Measurements from ENCODE around the gene DNAH9.

DNAH9 gene

GRCh38 chr17:11991461-11991860 is 393.2 kb downstream of the DNAH9 start:
- no peak for DNase-seq

DNA sequence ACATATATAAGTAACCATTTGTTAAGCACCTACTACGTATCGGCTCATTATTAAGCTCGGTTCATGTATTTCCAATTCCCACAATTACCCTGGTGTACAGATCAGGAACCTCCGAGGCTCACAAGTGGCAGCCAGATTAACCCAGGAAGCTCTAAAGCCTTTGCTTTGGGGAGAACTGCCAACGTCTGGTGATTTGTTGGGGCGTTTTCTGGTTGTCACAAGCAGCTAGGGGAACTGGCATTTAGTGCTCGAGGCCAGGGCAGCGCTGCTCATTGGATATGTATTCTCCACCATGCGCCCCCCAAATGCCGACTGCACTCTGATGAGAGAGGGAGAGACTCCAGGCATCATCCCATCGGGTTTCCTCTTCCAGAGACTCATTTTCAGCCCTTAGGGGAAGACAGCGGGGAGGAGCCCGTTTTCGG is 398.5 kb downstream of the DNAH9 start:
- no peak for DNase-seq

DNA sequence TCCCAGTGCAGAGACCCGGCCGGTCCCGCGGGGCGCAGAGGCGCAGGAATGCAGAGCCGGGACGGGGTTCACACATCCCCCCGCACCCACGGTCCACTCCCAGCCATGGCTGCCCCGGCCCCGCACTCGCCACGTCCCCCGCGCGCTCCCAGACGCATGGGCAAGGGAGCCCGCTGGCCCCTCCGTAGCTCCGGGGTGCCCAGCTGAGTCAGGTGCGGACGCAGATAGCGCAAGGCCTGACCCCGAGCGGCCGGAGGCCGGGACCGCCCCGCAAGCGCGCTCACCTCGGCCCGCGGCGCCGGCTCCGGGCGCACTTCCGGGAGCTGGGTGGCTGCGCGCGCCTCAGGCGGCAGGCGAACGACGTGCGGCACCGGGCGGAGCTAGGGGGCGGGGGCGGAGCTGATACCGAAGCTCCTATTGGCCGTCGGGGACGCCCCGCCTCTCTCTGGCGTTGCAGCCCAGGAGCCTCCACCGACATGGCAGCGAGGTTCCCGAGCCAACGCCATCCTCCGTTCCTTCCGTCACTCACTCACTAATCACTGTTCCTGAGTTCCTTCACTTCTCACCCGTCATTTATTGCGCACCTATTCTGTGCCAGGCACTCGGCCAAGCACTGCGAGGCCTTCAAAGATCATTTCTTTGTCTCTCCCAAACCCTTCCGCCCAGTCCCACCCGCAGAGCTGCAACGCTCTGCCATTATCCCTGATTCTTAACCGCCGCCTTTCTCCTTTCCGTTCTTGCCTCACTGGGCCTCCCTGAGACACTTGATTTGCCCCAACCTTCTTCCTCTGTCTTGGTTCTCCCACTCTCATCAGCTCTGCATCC is 399.1 kb downstream of the DNAH9 start, which contains the start of gene ZNF18:
Gene ZNF18 (minus strand): TSS at position 329 of the 825 bp plus-strand sequence. CDS start 4,646 bp downstream, outside the sequence.
- DNase-seq = peak; percentile 96

DNA sequence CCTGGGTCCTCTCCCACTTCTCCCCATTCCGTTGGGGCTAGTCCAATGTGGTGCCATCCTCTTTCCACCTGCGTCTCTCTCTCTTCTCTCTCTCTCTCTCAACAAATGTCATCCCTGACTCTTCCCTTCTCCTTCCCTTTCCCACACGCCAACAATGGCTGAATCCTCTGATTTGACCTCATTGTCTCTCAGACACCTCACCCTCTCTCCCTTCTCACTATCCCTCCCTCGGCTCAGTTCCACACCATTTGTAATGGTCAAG is 399.6 kb downstream of the DNAH9 start:
- no peak for DNase-seq

DNA sequence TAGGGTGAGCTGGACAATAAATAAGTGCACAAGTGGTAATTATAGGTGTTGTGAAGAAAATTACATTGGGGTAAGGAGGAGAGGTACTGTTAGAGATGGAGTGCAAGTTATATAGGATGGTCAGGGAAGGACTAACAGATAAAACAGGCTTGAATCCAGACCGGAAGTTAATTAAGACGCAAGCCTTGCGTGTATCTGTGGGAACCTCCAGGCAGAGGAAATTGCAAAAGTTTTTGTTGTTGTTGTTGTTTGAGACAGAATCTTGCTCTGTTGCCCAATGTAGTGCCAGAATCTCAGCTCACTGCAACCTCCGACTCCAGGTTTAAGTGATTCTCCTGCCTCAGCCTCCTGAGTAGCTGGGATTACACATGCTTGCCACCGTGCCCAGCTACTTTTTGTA is 401.4 kb downstream of the DNAH9 start:
- no peak for DNase-seq

DNA sequence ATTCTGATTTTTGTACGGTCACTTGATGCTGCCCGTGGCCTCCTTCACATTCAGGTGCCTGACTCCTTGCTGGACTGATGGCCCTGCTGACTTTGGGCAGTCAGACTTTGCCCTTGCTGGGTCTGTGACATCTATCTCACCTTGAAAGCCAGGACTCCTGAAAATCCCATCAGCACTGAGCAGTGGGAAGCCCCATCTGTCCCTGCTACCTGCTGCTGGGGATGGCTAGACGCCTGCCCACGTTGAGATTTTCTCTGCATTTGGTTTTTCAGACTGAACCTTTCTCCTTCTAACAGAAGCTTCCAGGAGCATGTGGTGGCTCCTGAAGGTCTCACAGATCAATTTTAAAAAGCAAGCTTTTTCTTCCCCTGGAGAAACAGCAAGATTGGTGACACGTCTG is 409.2 kb downstream of the DNAH9 start:
- no peak for DNase-seq
